NCI-H2029 (cell line): ENCODE results near the gene INSR.
"Not testable (repeated sequence)": the region's sequence is repeated elsewhere in the genome, so short reads cannot be mapped to it uniquely, and the experiment has no call there.

ENCODE experiments used
- DNase-seq: peaks from one replicate; lab custom pipeline; 2025; lab: John Stamatoyannopoulos, UW

INSR gene

DNA sequence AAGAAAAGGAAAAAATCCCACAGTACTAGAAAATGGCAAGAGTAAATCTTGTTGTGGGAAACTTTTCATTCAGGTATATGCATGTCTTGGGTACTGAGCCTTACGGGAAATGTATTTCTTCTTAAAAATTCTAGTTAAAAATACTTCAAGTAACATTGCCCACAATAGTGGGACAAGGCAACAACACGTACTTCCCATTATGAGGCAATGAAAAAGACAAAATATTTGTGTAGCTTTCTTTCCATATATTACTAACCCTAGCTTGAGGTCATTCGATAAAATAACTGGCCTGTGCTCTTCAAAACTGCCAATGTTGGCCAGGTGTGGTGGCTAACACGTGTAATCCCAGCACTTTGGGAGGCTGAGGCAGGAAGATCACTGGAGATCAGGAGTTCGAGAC lies 99.2 kb downstream of the INSR start:
- no peak for DNase-seq

DNA sequence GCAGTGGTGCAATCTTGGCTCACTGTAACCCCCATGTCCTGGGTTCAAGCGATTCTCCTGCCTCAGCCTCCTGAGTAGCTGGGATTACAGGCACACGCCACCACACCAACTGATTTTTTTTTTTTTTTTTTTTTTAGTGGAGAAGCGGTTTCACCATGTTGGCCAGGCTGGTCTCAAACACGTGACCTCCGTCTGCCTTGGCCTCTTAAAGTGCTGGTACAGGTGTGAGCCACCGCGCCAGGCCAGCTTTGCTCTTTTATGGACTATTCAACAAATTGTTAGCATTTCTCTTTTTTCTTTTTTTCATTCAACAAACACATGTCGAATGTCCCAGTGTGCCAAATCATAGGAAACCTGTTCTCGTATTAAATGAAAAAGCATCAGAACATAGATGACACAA lies 99.6 kb downstream of the INSR start:
- DNase-seq = no peak

DNA sequence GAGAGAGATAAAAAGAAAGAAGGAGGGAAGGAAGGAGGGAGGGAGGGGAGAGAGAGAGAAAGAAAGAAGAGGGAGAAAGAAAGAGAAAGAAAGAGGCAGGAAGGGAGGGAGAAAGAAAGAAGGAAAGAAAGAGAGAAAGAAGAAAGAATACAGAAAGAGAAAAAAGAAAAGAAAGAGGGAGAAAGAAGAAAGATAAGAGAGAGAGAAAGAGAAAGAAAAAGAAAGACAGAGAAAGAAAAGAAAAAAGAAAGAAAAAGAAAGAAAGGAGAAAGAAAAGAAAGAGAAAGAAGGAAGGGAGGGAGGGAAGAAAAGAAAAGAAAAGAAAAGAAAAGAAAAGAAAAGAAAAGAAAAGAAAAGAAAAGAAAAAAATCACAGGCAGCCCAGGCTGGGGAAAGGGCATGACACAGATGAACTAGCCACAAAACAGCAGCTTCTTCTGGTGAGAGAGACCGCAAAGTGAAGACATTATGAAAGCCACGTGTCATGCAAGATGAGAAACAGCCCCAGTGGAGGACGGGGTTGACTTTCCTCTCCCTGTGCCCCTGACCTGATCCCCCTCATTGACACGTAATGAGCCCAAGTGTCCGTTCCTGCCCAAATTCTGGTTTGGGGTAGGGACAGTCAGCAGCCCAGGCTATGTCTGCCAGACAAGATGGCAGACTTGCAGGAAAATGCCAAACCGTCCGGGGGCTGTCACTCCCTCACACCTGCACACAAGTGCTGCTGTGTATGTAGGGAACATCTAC lies 102.1 kb downstream of the INSR start:
- DNase-seq = no peak

DNA sequence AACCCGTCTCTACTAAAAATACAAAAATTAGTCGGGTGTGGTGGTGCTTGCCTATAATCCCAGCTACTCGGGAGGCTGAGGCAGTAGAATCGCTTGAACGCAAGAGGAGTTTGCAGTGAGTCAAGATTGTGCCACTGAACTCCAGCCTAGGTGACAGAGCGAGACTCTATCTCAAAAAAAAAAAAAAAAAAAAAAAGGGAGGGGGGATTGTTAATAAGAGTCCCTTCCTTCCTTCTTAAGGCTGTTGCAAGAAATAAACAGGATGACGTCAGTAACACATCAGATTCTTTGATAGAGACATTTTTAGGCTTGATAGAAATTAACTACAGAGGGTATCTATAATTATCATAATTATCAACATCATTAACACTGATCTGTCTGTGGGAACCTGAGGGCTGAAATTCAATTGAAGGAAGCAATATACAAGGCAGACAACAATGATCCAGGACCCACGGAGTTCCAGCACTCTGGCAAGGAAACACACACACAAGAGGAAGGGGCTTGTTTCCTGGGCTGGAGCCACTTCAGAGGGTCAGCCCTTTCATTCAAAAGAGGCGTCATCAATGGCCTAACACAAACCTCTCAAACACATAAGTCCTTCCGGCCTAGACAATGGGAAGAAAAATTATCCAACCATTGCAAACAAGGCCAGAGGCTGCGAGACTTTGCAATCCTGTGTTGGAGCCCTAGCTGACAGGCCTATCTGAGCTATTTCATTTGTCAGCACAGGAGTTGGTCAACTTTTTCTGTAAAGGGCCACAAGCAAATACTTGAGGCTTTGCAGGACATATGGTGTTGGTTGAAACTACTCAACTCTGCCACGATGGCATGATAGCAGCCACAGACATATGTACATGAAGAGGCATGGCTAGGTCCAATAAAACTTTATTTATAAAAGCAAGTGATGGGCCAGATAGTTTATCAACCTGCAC lies 105.2 kb downstream of the INSR start:
- DNase-seq = peak; percentile 88

DNA sequence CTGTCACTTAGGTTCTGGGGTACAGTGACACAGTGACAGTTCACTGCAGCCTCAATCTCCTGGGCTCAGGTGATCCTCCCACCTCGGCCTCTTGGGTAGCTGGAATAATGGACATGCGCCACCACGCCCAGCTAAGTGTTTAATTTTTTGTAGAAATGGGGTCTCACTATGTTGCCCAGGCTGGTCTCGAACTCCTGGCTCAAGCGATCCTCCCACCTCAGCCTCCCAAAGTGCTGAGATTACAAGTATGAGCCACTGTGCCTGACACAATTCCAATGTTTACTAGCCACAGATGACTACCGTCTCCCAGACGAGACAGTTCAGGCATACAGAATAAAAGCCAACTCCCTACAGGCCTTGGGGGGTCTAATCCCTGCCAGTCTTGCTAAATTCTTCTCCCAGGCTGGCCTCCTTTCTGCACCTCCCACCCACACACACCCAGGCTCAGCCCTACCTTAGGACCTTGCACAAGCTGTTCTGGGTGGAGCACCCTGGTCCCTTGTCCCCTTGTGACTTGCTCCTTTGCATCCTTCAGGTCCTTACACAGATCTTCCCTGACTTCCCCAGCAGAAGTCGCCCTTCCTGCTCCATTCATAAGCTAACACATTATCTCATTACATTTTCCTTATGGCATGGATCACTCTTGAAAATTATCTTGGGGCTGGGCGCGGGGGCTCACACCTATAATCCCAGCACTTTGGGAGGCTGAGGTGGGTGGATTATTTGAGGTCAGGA lies 106.4 kb downstream of the INSR start:
- no peak for DNase-seq

DNA sequence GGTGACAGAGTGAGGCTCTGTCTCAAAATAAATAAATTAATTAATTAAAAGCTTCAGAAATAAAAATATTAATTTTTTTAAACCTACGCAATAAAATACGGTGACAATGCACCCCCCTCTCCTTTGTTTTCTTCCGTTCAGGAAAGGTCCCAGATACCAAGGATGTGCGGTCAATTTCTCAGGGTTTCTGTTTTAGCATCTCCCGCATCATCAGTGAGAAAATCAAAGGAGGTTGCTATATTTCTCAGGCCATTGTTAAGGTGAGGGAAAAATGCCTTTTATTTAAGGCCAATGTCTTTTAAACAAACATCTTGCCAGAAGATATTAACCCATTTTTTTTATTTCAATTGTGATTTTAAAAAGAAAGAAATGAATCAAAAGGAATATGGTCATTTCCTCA lies 111.7 kb downstream of the INSR start:
- DNase-seq = no peak

DNA sequence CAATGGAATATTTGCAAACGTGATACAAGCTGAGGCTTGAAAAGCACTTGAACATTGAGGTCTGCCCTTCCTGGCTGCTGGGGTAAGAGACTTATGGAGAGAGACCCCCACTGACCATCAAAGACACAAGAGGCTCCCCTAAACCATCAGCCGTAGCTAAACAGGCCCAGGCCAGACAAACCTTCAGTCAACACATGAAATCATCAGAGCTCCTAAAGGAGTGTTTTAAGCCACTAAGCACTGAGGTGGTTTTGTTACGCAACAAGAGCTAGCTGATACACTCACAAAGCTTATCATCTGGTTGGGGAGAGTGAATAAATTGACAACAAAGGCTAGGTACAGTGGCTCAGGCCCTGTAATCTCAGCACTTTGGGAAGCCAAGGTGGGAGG lies 114.3 kb downstream of the INSR start:
- no peak for DNase-seq

DNA sequence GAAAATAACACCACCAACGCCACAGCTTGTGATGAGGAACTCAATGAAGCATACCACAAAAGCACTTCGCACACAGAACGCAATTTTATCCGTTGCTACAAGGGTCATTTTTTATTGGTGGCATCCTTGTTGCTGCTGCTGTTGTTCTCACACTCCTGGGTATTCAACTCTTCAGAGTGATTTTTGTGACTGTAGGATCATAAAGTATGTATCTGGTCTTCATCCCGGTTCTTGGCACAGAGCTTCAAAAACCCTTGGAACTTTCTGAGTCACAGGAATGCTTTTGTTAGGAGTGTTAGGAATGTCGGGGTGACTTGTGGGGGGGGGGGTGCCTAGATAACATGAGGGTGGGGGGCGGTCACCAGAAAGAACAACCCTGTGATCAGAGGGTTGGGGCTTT lies 116.3 kb downstream of the INSR start:
- no peak for DNase-seq

DNA sequence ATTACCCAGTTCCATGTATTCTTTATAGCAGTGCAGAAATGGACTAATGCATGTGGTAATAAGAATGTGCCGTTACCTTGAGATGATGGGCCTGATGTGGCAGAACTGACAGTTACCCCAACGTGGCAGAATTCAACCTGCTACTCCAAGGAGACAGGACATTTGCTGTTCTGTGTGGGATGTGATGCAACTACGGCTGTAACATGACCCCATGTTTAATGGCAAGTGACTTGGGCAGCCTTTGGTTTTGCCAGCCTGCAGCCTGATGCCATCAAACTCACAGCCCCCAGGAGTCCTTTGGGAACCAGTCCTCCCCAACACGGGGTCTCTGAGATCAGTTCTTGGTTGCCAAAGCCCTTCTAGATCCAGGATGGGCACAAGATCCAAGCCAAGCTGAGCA lies 117.4 kb downstream of the INSR start:
- no peak for DNase-seq

DNA sequence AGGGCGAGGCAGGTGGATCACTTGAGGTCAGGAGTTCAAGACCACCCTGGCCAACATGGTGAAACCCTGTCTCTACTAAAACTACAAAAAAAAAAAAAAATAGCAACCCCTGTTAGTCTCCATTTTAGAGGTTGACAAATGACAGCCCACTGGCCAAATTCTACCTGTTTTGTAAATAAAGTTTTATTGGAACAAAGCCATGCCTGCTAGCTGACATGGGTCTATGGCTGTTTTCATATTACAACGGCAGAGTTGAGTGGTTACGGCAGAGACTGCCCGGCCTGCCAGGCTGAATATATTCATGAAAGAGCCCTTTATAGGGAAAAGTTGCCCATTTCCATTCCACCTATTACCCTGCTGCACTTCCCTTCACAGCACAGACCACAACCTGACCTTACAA lies 121.4 kb downstream of the INSR start:
- no peak for DNase-seq

DNA sequence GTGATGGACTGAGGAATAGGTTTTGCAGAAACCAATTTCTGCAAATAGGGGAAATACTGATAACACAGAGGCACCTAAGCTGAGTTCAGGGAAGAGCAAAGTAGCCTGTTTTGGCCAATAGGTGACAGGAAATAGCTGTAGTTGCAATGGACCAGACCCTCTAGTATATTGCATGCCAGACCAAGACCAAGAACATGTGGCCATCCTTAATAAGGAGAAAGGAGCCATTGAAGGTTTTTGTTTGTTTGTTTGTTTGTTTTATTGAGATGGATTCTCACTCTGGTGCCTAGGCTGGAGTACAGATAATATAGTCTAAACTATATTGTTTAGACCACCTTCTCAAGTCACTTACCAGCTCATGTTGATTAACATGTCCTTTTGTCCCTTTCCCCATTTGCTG lies 123.2 kb downstream of the INSR start:
- no peak for DNase-seq

DNA sequence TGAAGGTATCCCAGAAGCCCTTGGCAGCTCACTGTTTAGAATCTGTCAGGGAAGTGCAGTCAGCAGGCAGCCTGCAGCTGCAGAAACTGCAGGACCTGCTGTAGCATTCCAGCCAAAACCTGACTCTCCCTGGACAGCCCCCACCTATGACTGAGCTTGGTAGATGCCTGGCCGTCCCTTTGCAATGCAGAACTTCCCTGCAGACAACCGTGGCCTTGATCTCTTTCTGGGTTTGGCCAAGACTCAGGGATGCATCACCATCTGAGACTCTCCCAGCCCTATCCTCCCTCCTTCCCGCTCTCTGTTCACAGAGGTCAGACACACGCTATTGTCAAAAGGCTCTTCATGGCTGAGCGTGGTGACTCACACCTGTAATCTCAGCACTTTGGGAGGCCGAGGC lies 125.3 kb downstream of the INSR start:
- DNase-seq = no peak

DNA sequence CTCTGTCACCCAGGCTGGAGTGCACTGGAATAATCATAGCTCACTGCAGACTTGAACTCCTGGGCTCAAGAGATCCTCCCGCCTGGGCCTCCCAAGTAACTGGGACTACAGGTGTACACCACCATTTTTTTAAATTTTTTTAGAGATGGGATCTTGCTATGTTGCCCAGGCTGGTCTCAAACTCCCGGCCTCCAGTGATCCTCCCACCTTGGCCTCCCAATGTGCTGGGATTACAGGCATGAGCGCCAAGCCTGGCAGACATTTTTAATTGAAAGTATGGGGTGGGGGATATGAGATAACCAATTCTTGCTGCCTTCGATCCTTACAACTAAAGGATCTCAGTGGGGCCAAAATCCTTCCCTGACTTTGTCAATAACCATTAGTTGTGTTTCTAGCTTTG lies 132.9 kb downstream of the INSR start:
- DNase-seq = no peak

DNA sequence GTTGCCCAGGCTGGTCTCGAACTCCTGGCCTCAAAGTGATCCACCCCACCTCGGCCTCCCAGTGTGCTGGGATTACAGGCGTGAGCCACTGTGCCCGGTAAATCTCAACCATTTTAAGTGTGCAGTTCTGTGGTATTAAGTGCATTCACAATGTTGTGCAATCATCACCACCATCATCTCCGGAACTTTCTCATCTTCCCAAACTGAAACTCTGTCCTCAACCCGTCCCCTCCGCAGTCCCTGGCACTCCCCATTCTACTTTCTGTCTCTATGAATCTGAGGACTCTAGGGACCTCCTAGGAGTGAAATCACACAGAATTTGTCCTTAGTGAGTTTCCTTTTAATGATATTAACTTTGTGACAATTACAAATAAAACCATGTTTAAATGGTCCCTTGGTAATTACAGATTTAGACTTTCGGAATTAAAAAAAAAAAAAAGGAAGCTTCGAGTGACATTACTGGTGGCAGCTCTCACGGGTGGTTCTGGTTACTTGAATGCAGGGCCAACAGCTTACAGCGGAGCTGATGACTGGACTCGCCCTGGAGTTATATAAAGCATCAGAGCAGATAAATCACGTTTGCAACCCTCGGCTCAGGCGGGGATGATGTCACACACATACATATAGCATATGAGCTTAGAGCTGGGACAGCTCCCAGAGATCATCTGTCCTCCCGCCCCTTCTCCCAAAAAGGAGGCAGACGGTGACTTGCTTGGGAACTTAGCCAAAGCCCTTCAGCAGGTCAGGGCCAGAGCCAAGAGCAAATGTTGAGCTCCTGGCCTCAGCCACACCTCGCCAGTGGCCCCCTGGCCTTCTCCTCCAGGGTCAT lies 134.9 kb downstream of the INSR start:
- peak; percentile 95 for DNase-seq

DNA sequence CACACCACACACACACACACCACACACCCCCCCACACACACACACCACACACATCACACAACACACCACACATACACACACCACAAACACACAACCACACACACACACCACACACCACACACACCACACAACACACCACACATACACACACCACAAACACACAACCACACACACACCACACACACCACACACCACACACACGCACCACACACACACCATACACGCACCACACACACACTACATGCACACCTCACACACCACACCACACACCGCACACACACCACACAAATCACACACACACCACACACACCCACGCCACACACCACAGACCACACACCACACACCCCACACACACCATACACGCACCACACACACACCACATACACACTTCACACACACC lies 141.2 kb downstream of the INSR start:
- DNase-seq = no peak

DNA sequence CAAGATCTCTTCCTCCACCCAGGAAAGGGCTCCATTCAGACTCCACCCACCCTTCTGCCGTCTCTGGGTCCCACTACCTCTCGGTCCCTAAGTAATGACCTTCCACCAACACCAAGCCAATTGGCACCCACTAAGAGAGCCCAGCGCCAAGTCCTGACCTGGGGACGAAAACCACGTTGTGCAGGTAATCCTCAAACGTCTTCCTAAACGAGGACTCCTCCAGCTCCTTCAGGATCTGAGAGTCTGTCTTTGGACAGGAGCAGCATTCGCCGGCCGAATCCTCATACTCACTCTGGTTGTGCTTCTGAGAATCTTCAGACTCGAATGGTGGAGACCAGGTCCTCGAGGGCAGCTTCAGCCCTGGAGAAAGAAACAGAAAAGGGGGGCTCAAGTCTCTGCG lies 141.6 kb downstream of the INSR start:
- DNase-seq = no peak

DNA sequence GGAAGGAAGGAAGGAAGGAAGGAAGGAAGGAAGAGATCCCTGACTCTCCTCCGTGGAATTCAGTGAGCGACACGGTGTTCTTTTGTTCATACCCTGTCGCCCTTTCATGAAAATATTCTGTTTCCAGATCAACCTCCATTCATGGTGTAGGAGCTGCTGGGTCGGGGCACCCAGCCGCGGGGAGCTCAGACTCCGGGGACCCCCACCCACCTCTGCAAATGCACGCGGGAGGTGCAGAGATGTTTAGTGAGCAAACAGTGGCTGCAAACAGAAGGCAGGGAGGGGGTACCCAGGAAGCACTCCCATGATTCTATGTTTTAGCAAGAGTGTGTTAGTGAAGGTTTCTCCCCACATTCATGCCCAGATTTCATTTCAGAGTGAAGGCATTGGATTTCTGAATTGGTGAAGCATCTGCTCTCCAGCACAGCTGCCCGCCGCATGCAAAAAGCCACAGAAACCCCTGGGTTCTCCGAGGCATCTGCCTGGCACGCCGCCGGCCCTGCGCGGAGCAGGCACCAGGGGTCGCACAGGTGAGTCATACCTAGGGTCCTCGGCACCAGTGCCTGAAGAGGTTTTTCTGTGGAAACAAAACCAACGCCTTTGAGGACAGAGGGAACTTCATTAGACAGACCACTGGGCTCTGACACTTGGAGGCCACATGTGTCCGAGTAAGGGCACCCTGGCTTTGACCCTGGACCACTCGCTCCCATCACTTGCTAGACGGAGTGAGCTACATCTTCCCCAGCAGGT lies 144.1 kb downstream of the INSR start:
- no peak for DNase-seq

DNA sequence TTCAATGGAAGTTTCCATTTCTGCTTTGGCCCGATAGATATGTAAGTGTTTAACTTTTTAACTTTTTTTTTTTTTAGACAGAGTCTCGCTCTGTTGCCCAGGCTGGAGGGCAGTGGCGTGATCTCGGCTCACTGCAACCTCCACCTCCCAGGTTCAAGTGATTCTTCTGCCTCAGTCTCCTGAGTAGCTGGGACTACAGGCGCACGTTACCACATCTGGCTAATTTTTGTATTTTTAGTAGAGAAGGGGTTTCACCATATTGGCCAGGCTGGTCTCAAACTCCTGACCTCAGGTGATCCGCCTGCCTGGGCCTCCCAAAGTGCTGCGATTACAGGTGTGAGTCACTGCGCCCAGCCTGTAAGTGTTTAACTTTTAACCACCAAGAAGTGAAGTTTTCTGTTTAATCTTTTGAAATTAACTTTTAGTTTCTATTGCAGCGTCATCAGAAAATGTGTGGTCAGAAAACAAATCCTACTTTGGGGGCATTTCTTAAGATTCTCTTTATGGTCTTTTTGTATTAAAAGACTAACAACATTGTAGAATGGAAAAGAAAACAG lies 147.0 kb downstream of the INSR start:
- not testable (repeated sequence) for DNase-seq

DNA sequence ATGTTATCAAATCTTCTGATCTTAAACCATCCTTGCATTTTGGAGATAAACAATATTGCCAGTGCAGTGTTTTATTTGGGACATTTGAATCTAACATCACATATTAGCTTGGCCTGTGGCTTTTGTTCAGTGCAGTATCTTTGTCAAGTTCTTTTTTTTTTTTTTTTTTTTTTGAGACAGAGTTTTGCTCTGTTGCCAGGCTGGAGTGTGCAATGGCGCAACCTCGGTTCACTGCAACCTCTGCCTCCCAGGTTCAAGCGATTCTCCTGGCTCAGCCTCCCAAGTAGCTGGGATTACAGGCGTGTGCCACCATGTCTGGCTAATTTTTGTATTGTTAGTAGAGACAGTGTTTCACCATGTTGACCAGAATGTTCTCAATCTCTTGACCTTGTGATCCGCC lies 148.1 kb downstream of the INSR start:
- not testable (repeated sequence) for DNase-seq

DNA sequence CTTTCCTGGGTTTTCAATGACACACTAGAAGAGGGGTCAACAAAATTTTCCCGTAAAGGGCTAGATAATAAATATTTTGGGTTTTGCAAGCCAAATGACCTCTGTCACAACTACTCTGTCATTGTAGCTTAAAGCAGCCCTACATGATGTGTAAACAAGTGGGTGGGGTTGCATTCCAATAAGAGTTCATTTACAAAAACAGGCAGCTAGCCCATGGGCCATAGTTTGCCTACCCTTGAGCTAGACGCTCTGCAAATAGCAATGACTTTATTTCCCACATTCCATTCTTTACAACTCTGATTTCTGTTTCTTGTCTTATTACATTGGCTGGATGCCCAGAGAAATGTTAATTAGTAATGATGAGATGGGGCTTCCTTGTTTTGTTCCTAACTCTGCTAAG lies 148.7 kb downstream of the INSR start:
- no peak for DNase-seq

DNA sequence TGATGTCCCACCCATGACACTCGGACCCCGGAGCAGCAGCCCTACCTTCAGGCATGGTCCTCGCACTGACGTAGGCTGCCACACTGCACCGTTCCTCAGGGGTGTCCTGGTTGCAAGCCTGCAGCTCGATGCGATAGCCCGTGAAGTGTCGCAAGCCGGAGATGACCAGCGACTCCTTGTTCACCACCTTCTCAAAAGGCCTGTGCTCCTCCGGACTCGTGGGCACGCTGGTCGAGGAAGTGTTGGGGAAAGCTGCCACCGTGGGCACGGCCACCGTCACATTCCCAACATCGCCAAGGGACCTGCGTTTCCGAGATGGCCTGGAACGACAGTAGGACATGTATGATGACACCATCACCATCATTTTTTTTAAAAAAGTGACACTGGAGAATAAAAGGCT lies 151.4 kb downstream of the INSR start:
- DNase-seq = no peak
